Measurements from ENCODE around the gene POLE.

The POLE gene

GRCh38 chr12:132651444-132652100 lies 35.6 kb downstream of the POLE start:
- DNase-seq = peak; percentile 86

GRCh38 chr12:132649226-132649945 lies 37.8 kb downstream of the POLE start:
- no peak for DNase-seq

DNA sequence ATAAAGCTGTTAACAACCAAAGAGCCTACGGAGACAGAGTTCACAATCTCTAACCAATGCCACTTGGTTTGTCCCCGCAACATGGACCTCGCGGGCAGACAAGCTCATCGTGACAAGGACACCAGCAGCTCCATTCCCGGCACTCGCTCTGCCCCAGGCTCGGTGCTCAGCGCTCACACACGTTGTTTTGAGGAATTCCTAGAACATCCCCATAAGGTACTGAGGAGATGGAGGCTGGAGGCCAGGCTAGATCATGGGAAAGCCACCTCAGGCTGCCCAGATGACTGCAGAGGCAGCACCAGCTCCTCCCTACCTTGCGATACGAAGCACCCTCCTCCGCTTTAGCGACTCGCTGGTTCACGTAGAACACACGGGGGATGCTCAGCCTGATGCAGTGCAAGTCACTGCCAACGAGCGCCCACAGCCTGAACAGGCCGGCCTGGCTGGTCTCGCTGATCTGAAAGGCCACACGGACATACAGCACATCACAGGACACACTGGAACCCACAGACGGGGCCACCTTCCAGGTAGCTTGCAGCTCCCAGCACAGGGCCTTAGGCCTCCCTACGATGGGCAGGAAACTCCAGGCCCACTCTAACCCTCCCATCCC lies 38.4 kb downstream of the POLE start:
- no peak for DNase-seq

DNA sequence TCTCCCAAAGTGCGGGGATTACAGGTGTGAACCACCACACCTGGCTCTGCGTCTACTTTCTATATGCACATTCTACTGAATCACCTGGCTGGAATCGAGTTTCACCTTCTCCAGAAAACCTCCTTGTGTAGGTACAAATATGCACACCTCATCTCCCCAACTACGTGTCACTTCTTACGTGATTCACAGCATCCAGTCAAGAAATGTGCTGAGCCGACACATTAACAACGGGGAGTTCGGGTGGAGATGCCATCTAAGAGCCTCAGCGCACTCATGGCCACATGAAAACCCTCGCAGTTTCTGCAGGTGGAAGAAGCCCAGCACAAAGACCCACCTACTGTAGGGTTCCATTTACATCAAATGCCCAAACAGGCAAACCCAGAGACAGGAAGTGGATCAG lies 39.3 kb downstream of the POLE start:
- no peak for DNase-seq

- no peak for DNase-seq
Observed at GRCh38 chr12:132646850-132647249, 40.3 kb downstream of the POLE start.

DNA sequence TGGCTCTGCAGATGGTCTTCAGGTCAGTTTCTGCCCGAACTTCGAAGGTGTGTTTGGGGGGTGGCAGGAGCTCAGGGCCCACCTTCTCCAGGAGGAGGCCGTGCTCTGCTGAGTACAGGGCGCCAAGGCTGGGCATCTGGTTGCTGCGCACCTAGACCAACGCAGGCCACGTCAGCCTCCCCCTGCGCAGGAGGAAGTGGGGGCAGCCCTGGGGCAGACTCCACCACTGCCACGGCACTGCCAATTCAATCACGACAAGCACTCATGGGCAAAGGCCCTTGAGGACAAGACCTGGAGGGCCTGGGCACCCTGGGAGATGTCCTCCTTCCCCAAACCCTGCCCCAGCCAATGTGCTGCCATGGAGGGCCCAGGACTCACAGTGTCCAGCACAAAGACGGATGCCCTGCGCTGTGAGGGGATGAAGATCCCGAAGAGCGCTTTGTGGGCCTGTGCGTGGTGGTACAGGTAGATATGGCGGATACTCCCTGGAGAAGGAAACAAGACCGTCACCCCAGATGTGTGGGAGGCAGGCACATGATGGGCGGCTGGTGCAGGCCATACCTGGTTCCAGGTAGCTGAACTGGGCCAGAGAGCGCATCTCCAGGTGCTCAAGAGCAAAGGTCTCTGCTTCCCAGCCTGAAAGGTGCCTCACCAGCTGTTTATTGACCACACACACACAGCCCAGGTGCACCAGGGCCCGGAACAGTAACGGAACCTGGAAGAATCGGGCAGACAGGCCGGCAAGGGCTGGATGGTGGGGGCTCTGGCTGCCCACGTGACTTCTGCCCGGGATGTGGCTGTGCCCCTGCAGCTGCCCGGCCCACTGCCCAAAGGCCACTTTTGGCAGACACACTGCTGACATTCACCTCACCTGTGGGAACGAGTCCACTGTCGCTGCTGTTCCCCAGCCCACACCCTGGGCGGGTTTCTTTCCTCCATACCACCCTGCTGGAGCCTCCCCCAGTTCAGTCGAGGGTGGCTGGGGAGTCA lies 44.0 kb downstream of the POLE start:
- DNase-seq = no peak

- DNase-seq = no peak
Observed at GRCh38 chr12:132641811-132642650, 45.1 kb downstream of the POLE start.

DNA sequence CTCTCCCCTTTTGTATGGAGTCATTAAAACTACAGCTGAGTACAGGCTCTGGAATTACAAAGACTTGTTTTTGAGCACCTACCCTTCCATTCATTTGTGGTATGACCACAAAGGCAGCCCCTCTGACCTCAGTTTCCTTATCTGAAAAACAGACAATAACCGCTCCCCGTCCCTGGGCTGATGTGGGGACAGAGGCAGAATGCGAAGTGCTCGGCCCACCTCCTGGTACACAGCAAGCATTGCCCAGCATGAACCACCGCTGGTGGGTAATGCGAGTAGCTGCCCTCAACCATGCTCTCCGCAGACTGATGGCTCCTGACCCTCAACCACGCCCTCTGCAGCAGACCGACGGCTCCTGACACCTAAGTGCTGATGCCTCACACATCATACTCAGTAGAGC lies 46.2 kb downstream of the POLE start:
- no peak for DNase-seq

GRCh38 chr12:132639956-132640520 lies 47.1 kb downstream of the POLE start:
- DNase-seq = no peak

- no peak for DNase-seq
Observed at GRCh38 chr12:132638541-132639408, 48.4 kb downstream of the POLE start.

DNA sequence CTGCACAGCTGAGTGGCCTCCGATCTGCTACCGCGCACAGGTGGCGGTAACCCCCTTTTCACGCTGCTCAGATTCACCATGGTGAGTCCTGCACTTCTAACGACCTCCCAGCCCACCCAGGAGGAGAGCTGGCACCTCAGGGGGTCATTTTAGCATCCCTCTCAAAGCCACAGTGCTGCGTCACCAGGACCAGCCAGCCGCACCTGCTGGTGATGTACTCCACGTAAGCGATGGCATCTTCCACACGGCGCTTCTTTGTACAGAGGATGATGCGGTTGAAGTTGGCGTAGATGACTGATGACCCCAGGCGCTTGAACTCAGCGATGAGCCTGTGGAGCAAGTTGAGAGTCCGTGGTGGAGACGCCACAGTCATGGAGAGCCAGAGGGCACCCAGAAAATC lies 49.3 kb downstream of the POLE start:
- no peak for DNase-seq

DNA sequence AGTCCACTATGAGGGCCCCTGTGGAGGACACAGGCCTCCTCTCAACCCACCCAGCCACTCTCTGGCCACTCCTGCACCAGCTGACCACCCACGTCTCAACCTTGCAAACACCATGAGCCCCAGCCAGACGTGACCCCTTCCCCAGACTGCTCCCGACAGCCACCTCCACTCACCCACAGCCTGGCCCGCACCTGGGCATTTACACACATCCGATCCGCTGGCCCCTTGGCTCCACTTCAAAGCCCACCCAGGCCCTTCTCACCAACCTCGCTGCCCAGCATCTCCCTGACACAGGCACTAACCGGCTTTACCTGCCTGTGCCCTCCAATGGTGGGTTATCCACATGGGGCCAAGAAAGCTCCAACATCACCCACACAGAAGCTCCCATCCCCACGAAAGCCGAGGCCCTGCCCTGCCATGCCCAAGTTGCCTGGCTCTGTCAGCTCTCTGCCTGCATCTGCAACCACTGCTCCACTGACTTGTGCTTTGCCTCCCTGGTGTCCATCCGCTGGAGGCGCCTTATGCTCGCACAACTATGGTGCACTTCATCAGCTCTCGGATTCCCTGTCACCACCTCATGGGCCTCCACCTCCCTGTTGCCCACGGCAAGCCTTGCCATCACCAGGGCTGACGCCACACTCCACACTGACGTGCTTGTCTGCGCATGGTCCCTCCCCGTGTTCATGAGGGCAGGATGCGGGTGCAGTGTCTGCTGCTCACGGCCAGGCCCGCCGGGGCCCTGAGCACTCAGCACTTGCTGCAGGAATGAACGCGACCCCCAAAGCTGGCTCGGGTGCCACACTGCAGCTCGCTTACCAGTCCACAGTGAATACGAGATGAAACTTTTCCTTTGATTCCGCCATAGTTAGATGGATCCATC lies 51.8 kb downstream of the POLE start:
- no peak for DNase-seq

DNA sequence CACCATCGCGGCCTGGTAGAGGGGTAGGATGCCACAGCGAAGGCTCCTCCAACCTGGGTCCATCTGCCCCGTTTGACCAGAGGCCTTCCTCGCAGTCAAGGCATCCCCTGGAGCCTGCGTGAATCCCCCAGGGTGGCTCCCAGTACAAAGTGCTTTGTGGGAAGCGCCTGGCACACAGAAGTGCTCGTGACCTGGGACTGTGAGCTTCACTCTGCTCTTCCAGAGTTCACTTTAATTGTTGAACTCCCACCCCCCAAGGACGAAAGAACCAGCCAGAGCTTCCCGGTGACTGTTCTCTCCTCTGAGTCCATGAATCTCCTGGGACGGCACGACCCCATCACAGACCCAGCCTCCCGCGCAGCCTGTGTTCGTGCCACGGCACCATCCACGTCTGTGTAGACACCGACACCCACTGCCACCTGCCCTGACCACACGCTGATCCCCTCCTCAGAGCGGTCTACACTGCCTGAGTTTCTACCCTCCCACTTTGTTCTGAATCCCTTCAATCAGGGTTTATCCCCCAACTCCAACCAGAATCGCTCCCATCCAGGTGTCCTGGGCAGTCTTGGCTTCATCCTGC lies 52.6 kb downstream of the POLE start:
- no peak for DNase-seq

- DNase-seq = no peak
Observed at GRCh38 chr12:132633901-132634300, 53.2 kb downstream of the POLE start.

GRCh38 chr12:132633398-132633797 lies 53.7 kb downstream of the POLE start:
- no peak for DNase-seq

DNA sequence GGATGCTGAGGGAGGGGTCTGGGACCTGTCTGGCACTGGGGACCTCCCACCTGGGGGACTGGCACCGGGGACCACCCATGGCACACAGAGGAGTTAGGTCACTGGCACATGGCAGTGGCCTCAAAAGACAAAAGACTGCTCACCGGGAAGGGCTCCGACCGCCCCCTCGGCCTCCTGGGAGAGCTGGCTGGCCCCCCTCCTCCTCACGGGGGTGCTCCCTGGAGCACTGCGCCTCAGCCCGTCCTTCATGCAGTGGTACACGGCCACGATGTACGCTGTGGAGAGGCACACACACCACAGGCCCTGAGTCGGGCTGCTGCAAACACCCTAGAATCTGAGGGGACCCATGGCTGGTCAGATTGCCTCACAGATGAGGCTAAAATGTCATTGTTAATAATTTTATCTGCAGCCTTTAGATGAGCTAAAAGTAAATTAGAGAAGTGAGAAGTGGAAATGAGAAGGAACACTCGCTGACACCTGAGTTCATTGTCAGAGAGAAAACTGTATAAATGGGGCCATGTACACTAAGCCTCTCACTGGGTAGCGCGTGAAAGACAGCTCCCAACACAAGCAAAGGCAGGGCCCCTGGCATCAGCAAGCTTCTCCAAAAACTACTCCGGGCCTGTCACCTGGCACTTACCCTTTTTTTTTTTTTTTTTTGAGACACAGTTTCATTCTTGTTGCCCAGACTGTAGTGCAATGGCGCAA lies 54.5 kb downstream of the POLE start:
- DNase-seq = no peak

DNA sequence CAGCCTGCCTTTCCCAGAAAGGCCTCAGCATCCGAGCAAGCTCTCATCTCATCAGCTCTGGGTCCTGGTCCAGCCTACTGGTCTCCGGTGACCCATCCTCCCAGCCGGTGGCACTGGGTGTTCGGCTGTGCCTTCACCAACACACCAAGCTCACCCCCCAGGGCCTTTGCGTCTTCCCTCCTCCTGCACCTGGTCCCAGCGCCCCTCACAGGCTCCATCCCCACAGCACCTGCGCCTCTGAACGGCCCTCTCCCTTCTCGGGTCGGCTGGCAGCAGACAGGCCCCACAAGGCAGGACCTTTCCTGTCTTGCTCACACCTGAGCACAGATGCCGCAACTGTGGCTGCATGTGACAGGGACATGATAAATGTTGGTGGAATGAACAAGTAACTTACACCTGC lies 55.5 kb downstream of the POLE start:
- DNase-seq = no peak

GRCh38 chr12:132630672-132631071 lies 56.5 kb downstream of the POLE start:
- no peak for DNase-seq

GRCh38 chr12:132629330-132629729 lies 57.8 kb downstream of the POLE start:
- DNase-seq = no peak

All from NCI-H187 treated with DMSO at 0.1 percent for 48 hours (cell line).